Measurements from ENCODE around the gene RABGGTA.

The RABGGTA gene

GRCh38 chr14:24282736-24283135 is 11.3 kb upstream of the RABGGTA start:
- Histone ChIP-seq H3K27ac (no peak overlapping the region), H3K36me3 (ENCODE audit: insufficient read depth) (no peaks in the 10 kb centered on the region), H2AFZ (ENCODE audit: low read depth) (no peak overlapping the region), H4K20me1 (ENCODE audit: insufficient read depth) (no peaks in the 10 kb centered on the region), H3K9ac (no peak overlapping the region), H3K27me3 (ENCODE audit: insufficient read depth, low read depth) (no peaks in the 10 kb centered on the region), H3K79me2 (ENCODE audit: insufficient read depth, low read depth) (no peaks in the 10 kb centered on the region), H3K4me3 (IDR thresholded peaks at IDR 0.05; ENCODE audit: insufficient read depth, low read depth, low read length) (no peak overlapping the region), H3K4me1 (ENCODE audit: low read depth, poor library complexity, severe bottlenecking) (peaks cover 7% of the 10 kb centered on the region), H3K4me2 (no peak overlapping the region)
- TF ChIP-seq CTCF (conservative IDR thresholded peaks at IDR 0.05; ENCODE audit: low read depth, low read length) = no peak

DNA sequence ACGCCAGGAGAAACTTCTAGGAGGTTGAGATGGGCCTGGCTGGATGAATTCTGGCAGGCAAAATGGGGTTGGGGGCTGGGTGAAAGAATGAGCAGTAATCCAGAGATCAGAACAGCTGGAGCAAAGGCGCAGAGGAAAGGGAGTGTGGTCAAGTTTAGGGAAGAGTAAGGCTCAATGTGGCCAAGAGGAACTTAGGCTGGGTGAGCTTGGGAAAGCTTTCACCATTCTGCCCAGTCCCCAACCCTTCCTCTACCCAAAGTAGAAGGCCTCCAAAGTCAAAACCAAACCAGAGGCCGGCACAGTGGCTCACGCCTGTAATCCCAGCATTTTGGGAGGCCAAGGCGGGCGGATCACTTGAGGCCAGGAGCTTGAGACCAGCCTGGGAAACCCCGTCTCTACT is 10.2 kb upstream of the RABGGTA start:
- no peak overlapping the region for H3K27ac ChIP-seq
- no peak for TF ChIP-seq CTCF (conservative IDR thresholded peaks at IDR 0.05; ENCODE audit: low read depth, low read length)
- no peaks in the 10 kb centered on the region for H3K79me2 ChIP-seq (ENCODE audit: insufficient read depth, low read depth)
- no peak overlapping the region for H3K9ac ChIP-seq
- no peaks in the 10 kb centered on the region for H3K36me3 ChIP-seq (ENCODE audit: insufficient read depth)
- H2AFZ ChIP-seq (ENCODE audit: low read depth) = no peak overlapping the region
- H3K4me1 ChIP-seq (ENCODE audit: low read depth, poor library complexity, severe bottlenecking) = peaks cover 7% of the 10 kb centered on the region
- no peak overlapping the region for H3K4me3 ChIP-seq (IDR thresholded peaks at IDR 0.05; ENCODE audit: insufficient read depth, low read depth, low read length)
- no peak overlapping the region for H3K4me2 ChIP-seq
- no peaks in the 10 kb centered on the region for H4K20me1 ChIP-seq (ENCODE audit: insufficient read depth)
- H3K27me3 ChIP-seq (ENCODE audit: insufficient read depth, low read depth) = no peaks in the 10 kb centered on the region

DNA sequence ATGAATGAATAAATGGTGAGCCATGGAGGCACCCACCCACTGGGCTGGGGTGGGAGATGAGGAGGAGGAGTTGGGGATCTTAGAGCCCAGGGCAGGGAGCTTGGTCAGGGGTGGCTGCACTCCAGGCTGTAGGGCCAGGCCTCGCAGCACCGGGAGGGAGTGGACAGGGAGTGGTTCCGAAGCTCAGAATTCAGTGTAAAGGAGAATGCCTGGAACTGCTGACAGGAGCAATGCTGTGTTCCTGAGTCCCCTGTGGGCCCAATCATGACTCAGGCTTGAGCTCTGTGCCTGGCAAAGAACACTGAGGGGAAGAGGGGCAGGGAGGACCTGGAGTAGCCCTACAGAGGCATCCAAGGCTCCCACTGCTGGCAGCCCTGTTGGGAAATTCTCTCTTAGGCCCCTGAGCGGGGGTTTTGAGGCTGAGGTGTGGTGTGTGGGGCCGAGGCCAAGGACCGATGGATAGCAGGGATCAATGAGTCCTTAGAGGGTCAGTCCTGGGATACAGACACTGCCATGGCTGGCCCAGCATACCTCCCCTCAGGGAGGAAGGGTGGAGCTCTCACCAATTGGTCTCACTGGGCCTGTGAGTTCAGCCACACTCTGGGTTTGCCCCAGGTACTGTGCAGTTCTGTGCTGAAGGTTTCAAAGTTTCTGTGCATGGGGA is 9.5 kb upstream of the RABGGTA start:
- Histone ChIP-seq H3K27me3 (ENCODE audit: insufficient read depth, low read depth) (no peaks in the 10 kb centered on the region), H4K20me1 (ENCODE audit: insufficient read depth) (no peaks in the 10 kb centered on the region), H3K4me3 (IDR thresholded peaks at IDR 0.05; ENCODE audit: insufficient read depth, low read depth, low read length) (no peak overlapping the region), H3K36me3 (ENCODE audit: insufficient read depth) (no peaks in the 10 kb centered on the region), H3K4me2 (no peak overlapping the region), H3K9ac (no peak overlapping the region), H3K79me2 (ENCODE audit: insufficient read depth, low read depth) (no peaks in the 10 kb centered on the region), H3K4me1 (ENCODE audit: low read depth, poor library complexity, severe bottlenecking) (peaks cover 7% of the 10 kb centered on the region), H2AFZ (ENCODE audit: low read depth) (no peak overlapping the region), H3K27ac (no peak overlapping the region)
- no peak for TF ChIP-seq CTCF (conservative IDR thresholded peaks at IDR 0.05; ENCODE audit: low read depth, low read length)

- Histone ChIP-seq H3K27me3 (ENCODE audit: insufficient read depth, low read depth) (no peaks in the 10 kb centered on the region), H3K27ac (no peak overlapping the region), H3K4me2 (no peak overlapping the region), H4K20me1 (ENCODE audit: insufficient read depth) (no peaks in the 10 kb centered on the region), H3K79me2 (ENCODE audit: insufficient read depth, low read depth) (no peaks in the 10 kb centered on the region), H3K4me1 (ENCODE audit: low read depth, poor library complexity, severe bottlenecking) (peaks cover 8% of the 10 kb centered on the region), H2AFZ (ENCODE audit: low read depth) (no peak overlapping the region), H3K36me3 (ENCODE audit: insufficient read depth) (no peaks in the 10 kb centered on the region), H3K9ac (no peak overlapping the region), H3K4me3 (IDR thresholded peaks at IDR 0.05; ENCODE audit: insufficient read depth, low read depth, low read length) (no peak overlapping the region)
- TF ChIP-seq CTCF (conservative IDR thresholded peaks at IDR 0.05; ENCODE audit: low read depth, low read length) = no peak
These were observed 8.1 kb upstream of the RABGGTA start for GRCh38 chr14:24279301-24280186.

Measured in KMS-11 (cell line).